WI38 (cell line): ENCODE results near the gene FGGY.

Experiments
- H3K4me3 ChIP-seq: 2 replicates; pipeline ENCODE4 v1.5.1; 2011; ENCODE audit warnings: low read depth, mild to moderate bottlenecking, control low read depth, low read length
- CTCF ChIP-seq: IDR thresholded peaks from 2 replicates; pipeline ENCODE4 v1.5.1; 2012; ENCODE audit warnings: low read depth, mild to moderate bottlenecking, control low read depth, low read length

The FGGY gene

DNA sequence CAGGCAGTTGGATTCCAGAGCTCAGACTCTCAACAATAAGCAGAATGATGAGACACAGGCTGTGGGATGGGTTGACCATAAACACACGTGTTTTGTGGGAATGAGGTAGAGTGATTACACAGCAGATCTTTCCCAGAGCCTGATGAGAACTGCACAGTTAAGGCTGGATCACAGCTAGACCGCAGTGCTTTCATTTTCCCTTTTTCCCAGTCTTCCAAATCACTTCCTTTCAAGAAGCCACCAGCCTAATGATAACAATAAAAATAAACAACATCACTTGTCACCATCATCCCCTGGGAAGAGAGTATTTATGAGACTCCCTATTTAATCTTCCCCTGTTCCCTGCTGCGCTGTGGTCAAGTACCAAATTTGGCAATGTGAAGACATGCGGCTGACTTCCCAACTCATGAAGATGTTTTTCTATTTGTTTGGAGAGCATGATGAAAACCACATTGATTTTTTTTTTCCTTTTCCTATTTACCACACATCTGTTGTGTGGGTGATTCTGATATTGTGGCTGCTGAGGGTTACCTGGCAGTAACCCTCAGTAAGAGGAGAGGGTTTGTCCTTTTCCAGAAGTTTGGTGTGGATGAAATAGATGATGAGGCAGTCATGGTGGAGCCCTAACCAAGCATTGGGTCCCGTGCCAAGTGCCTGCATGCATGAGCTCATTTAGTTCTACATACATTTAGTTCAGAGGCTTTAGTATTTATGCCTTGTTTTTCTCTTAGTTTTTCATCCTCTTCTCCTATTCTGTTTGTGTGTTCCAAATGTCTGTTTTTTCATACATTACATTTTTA, 268.9 kb downstream of the FGGY start:
- TF ChIP-seq CTCF: no peak
- H3K4me3 ChIP-seq: peak overlapping the region; percentile 45

DNA sequence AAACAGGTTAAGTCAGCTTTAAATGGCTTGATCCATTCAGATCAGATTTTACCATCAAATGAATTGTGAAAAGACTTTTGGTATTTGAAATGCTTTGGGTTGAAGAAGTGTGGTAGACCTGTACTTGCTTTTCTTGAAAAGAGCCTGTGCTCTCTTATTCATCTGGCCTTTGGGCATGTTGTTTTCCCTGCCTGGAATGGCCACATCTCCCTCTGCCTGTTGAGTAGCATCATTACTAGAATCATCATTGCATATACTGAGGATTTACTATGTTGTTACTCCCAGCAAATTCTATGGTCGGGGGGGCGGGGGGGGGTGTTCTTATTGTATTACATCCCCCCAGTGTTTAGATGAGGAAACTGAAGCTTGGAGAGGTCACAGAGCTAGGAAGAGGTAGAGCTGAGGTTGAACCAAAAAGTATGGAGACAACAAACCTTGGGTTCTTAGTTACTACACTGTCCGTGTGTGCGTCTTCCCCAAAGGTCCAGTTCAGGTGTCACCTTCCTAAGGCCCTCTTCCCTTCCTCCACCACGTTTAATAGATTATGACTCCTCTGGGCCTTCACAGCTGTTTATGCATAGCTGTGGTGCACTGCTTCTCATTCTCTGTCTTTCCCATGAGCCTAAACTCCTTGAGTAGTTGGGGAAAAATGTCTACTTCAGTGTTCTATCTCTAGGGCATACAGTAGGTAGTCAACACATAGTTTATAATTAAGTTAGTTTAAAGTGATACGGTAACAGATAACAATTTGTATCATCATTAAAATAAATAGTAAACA, 271.5 kb downstream of the FGGY start:
- H3K4me3 ChIP-seq: no peak overlapping the region
- no peak for TF ChIP-seq CTCF

GRCh38 chr1:59569198-59569597, 272.3 kb downstream of the FGGY start:
- no peak for TF ChIP-seq CTCF
- no peak overlapping the region for H3K4me3 ChIP-seq

GRCh38 chr1:59570524-59570923, 273.6 kb downstream of the FGGY start:
- TF ChIP-seq CTCF: no peak
- no peak overlapping the region for H3K4me3 ChIP-seq

- H3K4me3 ChIP-seq: no peak overlapping the region
- no peak for TF ChIP-seq CTCF
Observed at GRCh38 chr1:59574085-59574484, 277.2 kb downstream of the FGGY start.

DNA sequence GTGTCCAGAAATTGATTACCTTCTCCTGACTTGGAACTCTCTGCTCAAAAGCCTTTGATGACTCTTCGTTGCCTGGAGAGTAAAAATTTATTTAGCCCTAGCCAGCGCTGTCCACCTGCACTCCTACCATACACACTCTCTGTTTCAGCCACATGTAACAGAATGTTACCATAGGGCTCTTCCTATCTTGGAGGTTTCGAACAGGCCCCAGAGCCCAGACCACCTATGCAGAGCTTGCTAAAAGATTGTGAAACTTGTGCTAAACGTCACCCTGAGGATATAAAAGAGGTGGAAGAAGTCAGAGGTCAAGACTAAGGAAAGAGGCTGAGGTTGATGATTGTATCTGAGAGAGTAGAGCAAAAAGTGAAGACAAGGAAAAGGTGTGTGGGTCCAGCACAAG, 280.9 kb downstream of the FGGY start:
- no peak overlapping the region for H3K4me3 ChIP-seq
- no peak for TF ChIP-seq CTCF

DNA sequence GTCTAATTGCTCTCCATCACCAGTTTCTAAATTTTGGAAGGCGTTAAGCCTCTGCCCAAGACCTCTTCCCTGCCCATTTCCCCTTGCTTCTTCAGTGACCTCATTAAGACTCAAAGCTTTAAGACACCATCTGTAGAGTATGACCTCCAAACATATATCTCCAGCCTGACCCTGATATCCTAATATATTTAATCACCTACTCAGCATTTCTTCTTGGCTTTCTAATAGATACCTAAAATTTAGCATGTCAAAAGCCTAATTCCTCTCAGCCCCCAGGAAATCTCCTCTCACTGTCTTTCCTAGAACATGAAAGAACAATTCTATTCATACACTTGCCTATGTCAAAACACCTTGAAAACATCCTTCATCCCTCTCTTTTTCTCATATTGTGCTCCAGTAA, 282.3 kb downstream of the FGGY start:
- TF ChIP-seq CTCF: no peak
- H3K4me3 ChIP-seq: no peak overlapping the region
